ENCODE data around the gene GSX2. TPM values are rescaled to one million over a fixed set of nuclear protein-coding genes. Genes with fewer than 3 reads are reported as not detected.

Gene GSX2
- total RNA-seq, 1 donor from 2014 or later, result 0.35 TPM

DNA sequence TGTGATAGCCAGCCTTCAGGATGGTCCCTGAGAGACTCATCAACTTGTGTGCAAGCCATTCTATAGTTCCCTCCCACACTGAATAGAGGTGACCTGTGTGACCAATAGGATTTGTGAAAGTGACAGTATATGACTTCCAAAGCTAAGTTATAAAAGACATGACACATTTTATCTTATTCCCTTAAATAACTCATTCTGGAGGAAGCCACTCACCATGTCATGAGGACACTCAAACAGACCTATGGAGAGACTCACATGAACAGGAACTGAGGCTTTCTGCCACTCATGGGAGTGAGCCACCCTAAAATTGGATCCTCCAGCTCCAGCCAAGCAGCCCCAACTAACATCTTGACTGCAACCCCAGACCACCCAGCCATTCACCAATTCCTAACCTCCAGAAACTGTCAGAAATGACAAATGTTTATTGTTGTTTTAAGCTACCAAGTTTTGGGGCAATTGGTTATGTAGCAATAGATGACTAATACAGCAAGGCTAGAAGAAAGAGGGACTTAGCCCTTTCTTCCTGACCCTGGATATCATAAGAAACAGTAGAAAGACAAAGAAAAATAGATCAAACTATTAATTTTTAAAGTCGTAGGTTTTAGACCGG is 26.6 kb upstream of the GSX2 start:
- H3K4me3 Mint-ChIP-seq (ENCODE audit: unreplicated experiment), result no peak overlapping the region
- no peak for DNase-seq (ENCODE audit: extremely low spot score, unreplicated experiment)
- no peak for TF ChIP-seq CTCF (IDR thresholded peaks at IDR 0.05)
- H3K36me3 Mint-ChIP-seq (ENCODE audit: unreplicated experiment), result no peaks in the 10 kb centered on the region
- peak overlapping the region; percentile 48 for H3K27ac Mint-ChIP-seq (ENCODE audit: unreplicated experiment)
- H3K9me3 Mint-ChIP-seq (ENCODE audit: unreplicated experiment), result no peaks in the 10 kb centered on the region
- H3K4me1 Mint-ChIP-seq (ENCODE audit: unreplicated experiment), result peaks cover 41% of the 10 kb centered on the region
- no peaks in the 10 kb centered on the region for H3K27me3 Mint-ChIP-seq (ENCODE audit: unreplicated experiment)

- DNase-seq (ENCODE audit: extremely low spot score, unreplicated experiment), result no peak
- no peak for TF ChIP-seq CTCF (IDR thresholded peaks at IDR 0.05)
- Mint-ChIP-seq H3K9me3 (ENCODE audit: unreplicated experiment) (no peaks in the 10 kb centered on the region), H3K4me3 (ENCODE audit: unreplicated experiment) (no peak overlapping the region), H3K27me3 (ENCODE audit: unreplicated experiment) (no peaks in the 10 kb centered on the region), H3K27ac (ENCODE audit: unreplicated experiment) (no peak overlapping the region), H3K36me3 (ENCODE audit: unreplicated experiment) (no peaks in the 10 kb centered on the region), H3K4me1 (ENCODE audit: unreplicated experiment) (peaks cover 48% of the 10 kb centered on the region)
Observed at GRCh38 chr4:54074381-54074780, 25.6 kb upstream of the GSX2 start.

- no peak for DNase-seq (ENCODE audit: extremely low spot score, unreplicated experiment)
- H3K27me3 Mint-ChIP-seq (ENCODE audit: unreplicated experiment), result no peaks in the 10 kb centered on the region
- no peak for TF ChIP-seq CTCF (IDR thresholded peaks at IDR 0.05)
- H3K4me1 Mint-ChIP-seq (ENCODE audit: unreplicated experiment), result peaks cover 57% of the 10 kb centered on the region
- H3K9me3 Mint-ChIP-seq (ENCODE audit: unreplicated experiment), result no peaks in the 10 kb centered on the region
- H3K36me3 Mint-ChIP-seq (ENCODE audit: unreplicated experiment), result no peaks in the 10 kb centered on the region
- H3K4me3 Mint-ChIP-seq (ENCODE audit: unreplicated experiment), result no peak overlapping the region
- peak overlapping the region; percentile 76 for H3K27ac Mint-ChIP-seq (ENCODE audit: unreplicated experiment)
Observed at GRCh38 chr4:54076673-54077072, 23.3 kb upstream of the GSX2 start.

- DNase-seq (ENCODE audit: extremely low spot score, unreplicated experiment), result no peak
- no peaks in the 10 kb centered on the region for H3K9me3 Mint-ChIP-seq (ENCODE audit: unreplicated experiment)
- peaks cover 66% of the 10 kb centered on the region for H3K4me1 Mint-ChIP-seq (ENCODE audit: unreplicated experiment)
- TF ChIP-seq CTCF (IDR thresholded peaks at IDR 0.05), result no peak
- H3K27ac Mint-ChIP-seq (ENCODE audit: unreplicated experiment), result peak overlapping the region; percentile 76
- no peak overlapping the region for H3K4me3 Mint-ChIP-seq (ENCODE audit: unreplicated experiment)
- no peaks in the 10 kb centered on the region for H3K36me3 Mint-ChIP-seq (ENCODE audit: unreplicated experiment)
- H3K27me3 Mint-ChIP-seq (ENCODE audit: unreplicated experiment), result no peaks in the 10 kb centered on the region
Observed at GRCh38 chr4:54077812-54078211, 22.2 kb upstream of the GSX2 start.

DNA sequence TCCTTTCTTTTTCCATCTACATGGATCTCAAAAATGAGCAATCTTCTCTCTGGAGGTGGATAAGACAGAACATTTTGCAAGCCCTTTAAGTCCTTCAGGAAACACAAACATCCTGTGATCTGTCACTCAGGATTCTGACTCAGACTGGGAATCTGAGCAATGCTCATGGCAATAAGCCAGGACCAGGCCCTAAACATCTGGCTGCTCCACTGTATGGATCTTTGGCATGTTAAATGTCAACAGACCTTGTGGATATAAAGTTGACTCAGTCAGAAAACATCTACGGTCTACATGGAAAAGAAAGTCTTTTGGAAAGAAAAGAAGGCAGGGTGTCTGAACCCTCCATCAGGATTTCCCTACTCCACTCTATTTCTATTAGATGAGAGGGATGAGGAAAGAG is 17.8 kb upstream of the GSX2 start:
- Mint-ChIP-seq H3K36me3 (ENCODE audit: unreplicated experiment) (no peaks in the 10 kb centered on the region), H3K4me3 (ENCODE audit: unreplicated experiment) (no peak overlapping the region), H3K9me3 (ENCODE audit: unreplicated experiment) (no peaks in the 10 kb centered on the region), H3K27me3 (ENCODE audit: unreplicated experiment) (no peaks in the 10 kb centered on the region), H3K4me1 (ENCODE audit: unreplicated experiment) (peaks cover 57% of the 10 kb centered on the region), H3K27ac (ENCODE audit: unreplicated experiment) (peak overlapping the region; percentile 86)
- TF ChIP-seq CTCF (IDR thresholded peaks at IDR 0.05), result no peak
- peak; percentile 92 for DNase-seq (ENCODE audit: extremely low spot score, unreplicated experiment)
